CD1c-positive myeloid dendritic cell (primary cell): ENCODE data around the gene THOC6.

ENCODE experiments used
- DNase-seq: peaks from one replicate; pipeline ENCODE4 v3.0.0-alpha.2; 2016; ENCODE audit errors: extremely low spot score

The THOC6 gene

DNA sequence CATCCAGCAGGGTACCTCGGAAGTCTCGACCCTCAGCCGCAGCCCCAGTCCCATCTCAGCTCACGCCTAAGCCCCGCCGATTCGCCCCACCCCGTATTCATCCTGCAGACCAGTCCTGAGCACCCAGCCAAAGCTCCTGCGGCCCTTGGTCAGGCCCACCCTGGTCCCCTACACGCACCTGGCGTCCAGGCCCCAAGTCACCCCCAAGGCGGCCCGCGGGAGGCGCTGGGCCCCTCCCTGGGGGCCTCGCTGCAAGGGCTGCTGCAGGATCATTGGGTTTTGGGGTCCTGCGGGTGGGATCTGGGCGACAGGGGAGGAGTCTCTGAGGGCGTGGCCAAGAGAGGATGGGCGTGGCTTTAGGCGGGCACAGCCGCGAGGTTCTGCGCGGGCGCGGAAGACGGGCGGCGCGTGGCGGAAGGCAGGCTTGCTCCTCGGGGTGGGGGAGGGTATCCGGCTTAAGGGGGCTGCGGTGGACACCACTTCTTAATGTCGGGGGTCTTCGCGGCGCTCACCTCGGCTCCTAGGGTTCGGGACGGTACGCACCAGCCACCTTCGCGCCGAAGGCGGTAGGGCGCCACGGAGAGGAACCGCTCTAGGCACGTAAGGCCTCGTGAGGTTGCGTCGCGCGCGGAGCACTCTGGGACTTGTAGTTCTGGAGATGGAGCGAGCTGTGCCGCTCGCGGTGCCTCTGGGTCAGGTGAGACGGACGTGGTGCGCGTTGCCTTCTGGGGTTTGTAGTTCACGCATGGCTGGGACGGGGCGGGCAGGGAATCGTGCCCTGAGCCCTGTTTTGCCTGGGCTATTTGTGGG lies at the start of gene THOC6, which contains the start of gene HCFC1R1:
Gene THOC6, plus strand, starts transcription at position 367 of the 810 bp plus-strand sequence. Its CDS starts 292 bp downstream, at position 659.
Gene HCFC1R1, minus strand, starts transcription at position 274 of the 810 bp plus-strand sequence. Its CDS starts 1 bp downstream, at position 273.
- DNase-seq, result peak; percentile 98

DNA sequence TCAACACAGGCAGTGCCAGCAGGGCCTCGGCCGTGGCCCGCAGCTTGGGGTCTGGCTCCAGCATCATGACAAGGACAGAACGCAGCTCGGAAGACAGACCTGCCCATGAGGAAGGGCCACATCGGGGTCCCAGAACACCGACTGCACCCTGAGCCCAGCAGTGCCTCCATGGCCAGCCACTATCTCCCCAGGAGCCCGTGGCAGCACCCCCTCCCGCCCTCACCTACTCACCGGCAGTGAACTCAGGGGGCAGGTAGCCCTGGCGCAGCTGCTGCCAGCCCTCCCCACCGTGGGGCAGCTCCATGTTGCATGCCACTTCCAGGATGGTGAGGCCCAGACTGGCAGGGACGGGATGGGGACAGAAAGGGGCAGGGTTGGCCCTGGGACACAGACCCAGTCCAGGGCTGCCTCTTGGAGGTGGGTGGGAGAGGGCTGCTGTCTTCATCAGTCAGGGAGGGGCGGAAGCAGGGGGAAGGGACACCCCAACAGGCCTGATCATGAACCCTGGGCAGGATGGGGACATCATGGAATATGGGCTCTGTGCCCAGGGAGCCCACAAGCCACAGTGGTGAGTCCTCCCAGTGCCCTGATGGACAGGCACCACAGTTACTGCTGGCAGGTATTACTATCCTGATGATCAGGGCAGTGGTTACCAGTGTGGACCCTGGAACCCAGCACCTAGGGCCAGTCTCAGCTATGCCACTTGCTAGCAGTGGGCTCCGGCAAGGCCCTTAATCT lies 49.3 kb upstream of the THOC6 start:
- no peak for DNase-seq

DNA sequence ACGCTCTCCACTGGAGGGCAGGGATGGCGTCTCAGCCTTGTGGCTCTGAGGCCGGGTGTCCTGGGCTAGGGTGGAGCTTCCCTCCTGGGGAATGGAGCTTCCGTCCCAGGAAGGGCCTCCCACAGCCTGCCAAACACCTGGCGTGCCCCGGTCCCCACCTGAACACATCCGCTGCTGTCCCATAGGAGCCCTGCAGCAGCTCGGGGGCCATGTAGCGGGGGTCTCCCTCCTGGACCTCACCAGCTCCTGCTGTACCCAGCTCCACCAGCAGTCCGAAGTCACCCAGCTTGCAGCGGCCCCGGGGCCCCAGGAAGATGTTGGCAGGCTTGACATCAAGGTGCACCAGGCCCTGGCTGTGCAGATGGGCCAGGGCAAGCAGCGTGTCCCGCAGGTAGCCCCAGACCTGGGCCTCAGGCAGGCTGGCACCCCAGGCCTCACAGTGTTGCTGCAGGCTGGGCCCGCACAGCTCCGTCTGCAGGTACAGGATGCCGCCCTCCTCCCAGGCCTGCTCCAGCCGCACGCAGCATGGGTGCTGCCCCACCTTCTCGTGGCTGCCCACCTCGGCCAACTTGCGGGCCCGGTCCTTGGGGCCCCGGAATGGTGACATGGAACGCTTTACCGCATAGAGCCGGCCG lies 48.6 kb upstream of the THOC6 start:
- no peak for DNase-seq

DNA sequence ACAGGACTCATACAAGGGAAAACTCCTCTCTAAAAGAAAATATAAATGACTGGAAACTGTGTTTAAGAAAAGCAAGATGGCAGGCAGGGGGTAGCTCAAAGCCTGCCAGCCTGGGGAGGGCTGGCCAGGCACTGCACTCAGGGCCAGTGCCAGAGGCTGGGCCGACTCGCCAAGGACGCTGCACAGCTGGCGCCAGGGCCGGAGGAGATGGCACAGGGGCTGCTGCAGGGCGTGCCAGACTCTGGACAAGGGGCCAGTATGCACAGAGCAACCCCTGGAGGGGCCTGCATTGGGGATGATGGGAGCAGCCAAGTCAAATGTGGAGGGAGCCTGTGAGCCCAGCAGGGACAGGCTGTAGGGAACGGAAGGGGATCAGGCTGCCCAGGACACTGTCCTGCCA lies 47.6 kb upstream of the THOC6 start:
- DNase-seq, result no peak

GRCh38 chr16:2976673-2977072 lies 47.2 kb upstream of the THOC6 start:
- DNase-seq, result no peak

DNA sequence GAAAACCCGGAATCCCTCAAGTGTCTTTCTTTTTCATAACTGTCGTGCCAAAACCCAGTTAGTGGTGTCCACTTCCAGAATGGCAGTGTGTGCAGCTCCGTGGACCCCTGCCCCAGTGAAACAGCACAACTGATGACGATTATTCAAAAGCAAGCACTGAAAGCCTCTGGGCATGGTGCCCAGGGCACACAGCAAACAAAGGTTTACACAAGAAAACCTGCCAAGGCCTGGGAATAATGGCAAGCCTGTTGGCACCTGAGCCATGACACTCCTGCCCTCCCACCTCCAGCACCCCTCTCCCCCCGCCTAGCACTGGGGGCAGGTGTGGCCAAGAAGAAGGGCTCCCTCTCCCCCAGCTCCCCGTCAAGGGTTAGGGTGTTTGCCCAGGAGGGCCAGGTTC lies 46.4 kb upstream of the THOC6 start:
- no peak for DNase-seq

DNA sequence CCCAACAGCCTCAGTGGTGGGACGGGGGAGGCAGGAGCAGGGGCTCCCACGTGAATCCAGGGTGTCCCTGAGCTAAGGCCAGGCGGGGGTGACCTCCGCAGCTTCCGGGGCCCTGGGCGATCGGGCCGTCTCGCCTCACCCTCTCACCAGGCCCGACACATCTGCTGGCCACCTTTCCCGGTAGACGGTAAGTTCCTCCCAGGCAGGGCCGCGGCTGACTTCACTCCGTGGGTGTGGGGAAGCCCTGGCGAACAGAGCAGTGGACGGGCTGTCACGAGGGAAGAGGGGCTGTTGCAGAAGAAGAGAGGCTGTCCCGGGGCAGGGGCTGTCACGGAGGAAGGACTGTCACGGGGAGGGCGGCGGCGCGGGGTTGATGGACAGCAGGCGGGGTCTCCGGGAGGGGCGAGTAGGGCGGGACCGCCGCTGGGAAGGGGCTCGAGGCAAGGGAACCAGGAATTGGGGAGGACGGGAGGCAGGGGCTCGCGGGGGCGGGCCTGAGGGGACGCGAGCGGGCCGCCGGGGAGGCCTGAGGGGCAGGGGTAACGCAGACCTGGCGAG lies 44.1 kb upstream of the THOC6 start:
- DNase-seq, result peak; percentile 80

GRCh38 chr16:2980227-2981176 lies 43.3 kb upstream of the THOC6 start, which contains the start of gene PKMYT1:
TSS of gene PKMYT1 (minus strand) at chr16:2980446. CDS start at chr16:2979657, 789 bp downstream.
- peak; percentile 98 for DNase-seq

DNA sequence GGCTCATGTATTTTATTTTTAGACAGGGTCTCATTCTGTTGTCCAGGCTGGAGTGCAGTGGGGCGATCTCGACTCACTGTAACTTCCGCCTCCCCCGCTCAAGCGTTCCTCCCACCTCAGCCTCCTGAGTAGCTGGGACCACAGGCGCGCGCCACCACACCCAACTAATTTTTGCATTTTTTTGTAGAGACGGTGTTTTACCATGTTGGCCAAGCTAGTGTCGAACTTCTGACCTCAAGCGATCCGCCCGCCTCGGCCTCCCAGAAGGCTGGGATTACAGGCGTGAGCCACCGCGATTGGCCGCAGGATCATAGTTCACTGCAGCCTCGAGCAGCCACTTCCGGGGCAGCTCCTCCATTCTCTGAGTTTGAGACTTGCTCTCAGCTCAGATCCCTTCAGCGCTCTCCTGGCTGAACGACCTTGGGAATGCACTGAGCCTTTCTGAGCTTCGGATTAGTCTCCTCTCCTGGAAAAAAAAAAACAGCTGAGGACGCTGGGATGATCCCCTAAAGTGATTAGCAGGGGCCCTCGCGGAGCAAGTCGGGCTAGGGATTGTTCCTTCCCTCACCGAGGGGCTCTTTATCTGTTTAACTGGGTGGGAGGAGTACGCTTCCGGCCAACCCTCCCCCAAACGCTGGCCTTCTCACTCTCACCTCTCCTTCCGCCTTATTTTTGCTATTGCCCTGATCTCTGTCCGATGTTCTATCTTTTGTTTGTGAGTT lies 42.5 kb upstream of the THOC6 start:
- DNase-seq, result no peak

- DNase-seq, result no peak
Measured at GRCh38 chr16:2981899-2982250, 42.0 kb upstream of the THOC6 start.

GRCh38 chr16:2982402-2982801 lies 41.4 kb upstream of the THOC6 start:
- no peak for DNase-seq

- peak; percentile 88 for DNase-seq
Measured at GRCh38 chr16:2983706-2984136, 40.1 kb upstream of the THOC6 start.

DNA sequence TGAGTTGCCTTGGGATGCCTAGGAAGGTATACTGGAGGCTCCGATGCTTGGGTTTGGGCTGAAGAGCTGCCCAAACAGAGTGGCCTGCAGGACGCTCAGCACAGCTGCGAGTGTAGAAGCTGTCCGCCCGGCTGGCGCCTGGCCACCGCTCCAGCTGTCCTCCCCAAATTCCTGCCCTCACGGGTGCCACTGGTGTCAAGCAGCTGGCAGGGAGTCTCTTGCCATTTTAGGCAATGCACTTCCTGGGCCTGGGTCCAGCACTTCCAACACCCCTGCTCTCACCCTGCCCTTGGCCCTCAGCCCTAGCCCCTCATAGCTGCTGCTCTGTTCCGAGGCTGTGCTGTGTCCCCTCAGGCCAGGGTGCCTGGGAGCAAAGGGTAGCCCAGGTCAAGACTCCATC lies 38.4 kb upstream of the THOC6 start:
- DNase-seq, result no peak

DNA sequence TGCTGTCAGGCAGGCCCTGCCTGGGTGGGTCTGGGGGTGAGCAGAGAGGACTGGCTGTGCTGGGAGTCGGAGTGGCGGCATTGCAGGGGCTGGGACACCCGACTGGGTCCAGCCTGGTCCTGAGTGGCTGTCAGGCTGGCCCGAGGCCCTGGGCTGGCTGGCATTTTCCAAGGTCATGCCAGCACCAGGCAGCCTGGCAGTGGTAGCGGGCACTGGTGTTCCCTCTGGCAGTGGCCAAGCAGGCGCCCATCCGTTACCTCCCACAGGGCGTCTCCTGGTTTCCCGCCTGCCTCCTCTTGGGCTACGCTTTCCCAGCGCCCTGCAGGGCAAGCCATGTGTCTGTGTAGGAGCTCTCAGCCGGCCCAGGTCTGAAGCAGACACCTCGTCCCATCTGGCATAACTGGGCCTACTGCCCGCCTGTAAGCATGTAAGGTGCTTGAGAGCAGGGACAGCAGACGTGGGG lies 37.9 kb upstream of the THOC6 start:
- no peak for DNase-seq

DNA sequence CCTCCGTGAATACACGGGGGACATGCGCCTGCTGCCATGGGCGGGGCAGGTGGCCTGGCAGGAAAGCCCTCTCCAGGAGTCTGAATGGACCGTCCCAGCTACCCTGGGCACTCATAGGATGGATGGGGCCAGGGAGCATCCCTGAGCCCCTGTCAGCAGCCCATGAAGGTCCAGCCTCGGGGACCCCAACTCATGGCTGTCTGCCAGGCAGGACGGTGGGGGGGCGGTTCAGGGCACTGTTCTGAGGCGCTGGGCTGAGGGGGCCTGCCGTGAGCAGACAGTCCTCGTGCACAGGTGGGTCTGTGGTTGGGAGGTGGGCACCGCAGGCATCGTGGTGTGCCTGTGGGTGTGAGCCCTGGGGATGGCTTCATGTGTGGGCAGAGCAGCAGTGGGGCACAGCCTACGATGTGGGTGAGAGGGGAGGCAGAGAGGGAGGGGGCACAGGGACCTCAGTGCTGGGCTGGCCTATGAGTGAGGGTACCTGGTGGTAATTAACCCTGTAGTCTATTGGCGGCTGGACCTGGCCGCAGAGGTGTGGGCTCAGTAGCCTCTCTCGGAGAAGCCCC lies 37.1 kb upstream of the THOC6 start:
- DNase-seq, result no peak

- DNase-seq, result no peak
Measured at GRCh38 chr16:2987286-2987685, 36.5 kb upstream of the THOC6 start.

DNA sequence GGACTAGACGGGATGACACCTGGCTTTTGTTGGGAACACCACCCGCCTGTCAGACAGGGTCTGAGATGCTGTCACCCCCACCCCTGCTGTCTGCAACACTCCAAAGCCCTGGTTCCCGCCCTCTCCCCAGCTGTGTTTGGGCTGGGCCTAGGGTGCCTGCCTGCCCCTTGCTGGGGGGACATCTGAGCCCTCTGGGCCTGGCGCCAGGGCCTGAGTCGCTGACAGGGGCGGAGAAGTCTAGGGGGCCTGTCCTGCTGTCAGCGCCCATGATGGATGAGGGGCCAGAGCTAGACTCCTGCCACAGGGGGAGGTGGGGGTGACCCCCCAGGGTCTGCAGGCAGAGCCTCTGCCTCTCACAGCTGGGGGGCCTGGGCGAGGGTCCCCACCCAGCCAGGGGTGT lies 36.0 kb upstream of the THOC6 start:
- DNase-seq, result no peak

GRCh38 chr16:2988590-2989099 lies 35.2 kb upstream of the THOC6 start:
- DNase-seq, result no peak

DNA sequence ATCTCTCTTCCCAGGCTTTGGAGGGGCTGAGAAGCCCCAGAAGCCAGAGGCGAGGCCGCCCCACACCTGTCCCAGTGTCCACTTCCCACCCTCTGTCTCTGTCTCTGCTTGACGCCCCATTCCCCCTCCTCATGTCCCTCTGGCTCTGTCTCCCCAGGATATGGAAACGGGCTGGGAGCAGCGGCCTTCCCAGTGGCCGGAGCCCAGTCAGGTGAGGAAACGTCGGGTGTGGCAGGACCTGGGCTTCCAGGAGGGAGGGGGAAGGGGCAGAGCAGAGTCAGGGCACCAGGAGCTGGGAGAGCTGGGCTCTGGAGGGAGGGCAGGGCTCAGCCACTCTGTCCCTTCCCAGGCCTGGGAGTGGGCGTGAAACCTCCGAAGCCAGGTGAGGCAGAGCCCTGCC lies 32.9 kb upstream of the THOC6 start:
- no peak for DNase-seq
